NCI-H69 (cell line): ENCODE measurements around the gene CRABP1.

Source experiments
- DNase-seq: peaks from one replicate; lab custom pipeline; 2025; lab: John Stamatoyannopoulos, UW

CRABP1 gene

DNA sequence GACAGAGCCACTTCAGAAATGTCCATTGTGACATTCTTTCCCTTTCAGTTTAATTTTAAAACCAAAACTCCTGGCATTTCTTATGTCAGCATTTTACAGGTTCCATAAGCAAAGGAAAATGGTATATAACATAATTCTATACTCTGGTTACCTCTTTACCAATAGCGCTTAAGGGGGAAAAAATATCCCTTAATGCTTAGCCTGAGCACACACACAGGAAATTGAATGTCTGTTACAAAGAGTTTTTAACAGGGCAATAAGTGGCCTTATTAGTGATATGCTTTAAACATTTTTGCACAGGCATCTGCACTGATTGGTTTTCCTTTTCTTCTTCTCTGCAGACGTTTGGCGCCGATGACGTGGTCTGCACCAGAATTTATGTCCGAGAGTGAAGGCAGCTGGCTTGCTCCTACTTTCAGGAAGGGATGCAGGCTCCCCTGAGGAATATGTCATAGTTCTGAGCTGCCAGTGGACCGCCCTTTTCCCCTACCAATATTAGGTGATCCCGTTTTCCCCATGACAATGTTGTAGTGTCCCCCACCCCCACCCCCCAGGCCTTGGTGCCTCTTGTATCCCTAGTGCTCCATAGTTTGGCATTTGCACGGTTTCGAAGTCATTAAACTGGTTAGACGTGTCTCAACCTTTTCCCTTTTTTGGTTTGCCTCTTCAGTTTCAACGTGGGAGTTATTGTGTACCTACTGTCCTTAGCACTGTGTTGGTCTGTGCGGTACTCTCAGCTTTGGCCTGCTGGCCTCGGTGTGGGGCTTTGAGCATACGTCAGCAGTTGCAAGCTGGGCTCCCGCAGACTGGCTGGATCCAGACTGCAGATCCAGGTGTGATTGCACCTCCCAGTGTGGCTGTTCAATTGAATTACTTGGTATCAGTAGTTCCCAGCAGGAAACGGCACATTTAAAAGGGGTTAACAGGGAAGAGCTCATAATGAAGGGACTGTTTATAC lies 7.7 kb downstream of the CRABP1 start:
- peak; percentile 85 for DNase-seq

DNA sequence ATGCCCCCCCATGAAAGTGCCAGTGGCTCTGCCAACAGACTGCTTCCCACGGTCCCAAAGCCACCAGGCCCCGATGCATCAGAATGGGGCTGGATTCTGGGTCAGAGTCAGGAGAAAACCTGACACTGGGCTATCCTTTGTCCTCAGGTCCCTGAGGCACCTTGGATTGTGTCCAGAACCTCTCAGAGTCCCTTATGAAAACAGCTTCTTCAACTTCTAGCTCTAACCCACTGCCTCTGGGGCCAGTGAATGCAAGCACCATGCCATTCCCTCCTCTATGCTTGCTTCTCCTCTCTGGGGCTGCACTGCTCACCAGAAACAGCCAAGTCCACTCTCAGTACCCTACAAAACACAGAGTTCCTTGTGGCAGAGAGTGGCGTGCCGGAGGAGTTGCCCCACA lies 9.9 kb downstream of the CRABP1 start:
- DNase-seq: peak; percentile 4

DNA sequence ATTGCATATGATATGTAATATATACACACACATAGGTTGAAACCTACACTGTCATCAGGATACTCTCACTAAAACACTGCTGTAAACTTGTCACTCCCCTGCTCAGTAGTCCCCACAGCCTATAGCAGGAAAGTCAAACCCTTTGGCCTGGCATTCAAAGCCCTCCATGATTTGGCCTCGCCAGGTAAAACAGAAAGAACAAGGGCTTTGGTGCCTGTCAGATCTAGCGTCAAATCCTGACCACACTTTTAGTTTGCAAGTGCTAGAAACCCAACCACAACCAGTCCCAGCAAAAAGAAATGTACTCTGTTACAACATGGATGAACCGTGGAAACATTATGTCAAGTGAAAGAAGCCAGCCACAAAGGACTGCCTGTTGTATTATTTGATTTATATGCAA lies 11.4 kb downstream of the CRABP1 start:
- no peak for DNase-seq

DNA sequence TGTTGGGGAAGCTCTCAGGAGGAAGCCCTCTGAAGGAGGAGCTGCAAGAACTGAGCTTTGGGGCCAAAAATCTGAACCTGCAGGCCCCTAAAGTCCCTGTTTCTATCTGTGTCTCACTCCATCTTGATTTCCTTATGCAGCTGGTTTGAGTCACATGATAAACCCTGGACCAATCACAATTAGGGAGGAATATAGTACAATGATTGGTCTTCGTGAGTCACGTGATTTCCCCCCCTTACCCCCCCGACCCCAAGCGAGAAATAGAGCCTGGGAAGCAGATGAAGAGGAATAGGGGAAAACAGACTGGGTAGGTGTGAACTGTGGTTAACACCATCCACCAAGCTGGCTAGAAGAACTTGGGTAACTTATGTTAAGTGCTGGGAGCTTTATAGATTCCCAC lies 12.9 kb downstream of the CRABP1 start:
- no peak for DNase-seq

DNA sequence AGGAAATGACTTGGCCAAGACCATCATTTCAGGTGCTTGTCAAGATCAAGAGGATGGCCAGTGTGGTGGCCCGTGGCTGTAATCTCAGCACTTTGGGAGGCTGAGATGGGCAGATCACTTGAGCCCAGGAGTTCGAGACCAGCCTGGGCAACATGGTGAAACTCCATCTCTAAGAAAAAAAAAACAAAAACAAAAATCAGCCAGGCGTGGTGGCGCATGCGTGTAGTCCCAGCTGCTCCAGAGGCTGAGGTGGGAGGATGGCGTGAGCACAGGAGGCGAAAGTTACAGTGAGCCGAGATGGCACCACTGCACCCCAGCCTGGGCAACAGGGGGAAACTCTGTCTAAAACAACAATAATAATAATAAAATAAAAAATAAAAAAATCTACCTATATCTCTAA lies 15.0 kb downstream of the CRABP1 start:
- no peak for DNase-seq

DNA sequence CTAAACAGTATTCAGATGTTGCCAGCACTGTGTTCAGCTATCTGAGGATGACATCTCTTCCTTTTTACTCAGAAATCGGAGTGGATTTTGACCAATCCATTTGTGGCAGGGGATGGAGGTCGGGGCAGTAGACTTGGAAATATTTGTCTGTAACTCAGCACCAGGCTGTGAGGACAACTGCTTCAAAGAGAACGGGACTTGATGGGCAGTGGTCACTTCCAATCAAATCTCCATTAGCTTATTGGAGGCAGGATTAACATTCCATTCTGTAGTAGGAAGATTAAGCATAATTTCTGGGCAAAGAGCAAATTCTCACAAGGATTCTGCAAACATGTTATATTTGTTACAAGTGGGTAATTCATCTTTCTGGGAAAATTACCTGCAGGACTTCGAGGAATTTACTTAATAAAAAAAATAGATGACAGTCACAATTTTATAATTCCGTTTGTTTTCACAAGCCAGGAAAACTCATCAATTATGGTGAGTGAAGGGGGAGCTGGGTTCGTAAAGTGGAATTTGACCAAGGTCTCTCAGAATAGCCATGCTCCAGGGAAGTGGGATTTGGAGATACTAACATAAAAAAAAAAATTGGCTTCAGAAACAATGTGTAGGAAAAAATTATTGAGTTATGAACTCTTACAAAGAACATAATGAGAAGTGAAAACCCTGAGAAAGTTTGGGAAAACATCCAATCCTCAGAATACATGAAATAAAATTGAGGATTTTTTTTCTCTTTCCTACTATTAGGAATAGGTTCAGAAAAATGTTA lies 18.1 kb downstream of the CRABP1 start:
- DNase-seq: no peak

DNA sequence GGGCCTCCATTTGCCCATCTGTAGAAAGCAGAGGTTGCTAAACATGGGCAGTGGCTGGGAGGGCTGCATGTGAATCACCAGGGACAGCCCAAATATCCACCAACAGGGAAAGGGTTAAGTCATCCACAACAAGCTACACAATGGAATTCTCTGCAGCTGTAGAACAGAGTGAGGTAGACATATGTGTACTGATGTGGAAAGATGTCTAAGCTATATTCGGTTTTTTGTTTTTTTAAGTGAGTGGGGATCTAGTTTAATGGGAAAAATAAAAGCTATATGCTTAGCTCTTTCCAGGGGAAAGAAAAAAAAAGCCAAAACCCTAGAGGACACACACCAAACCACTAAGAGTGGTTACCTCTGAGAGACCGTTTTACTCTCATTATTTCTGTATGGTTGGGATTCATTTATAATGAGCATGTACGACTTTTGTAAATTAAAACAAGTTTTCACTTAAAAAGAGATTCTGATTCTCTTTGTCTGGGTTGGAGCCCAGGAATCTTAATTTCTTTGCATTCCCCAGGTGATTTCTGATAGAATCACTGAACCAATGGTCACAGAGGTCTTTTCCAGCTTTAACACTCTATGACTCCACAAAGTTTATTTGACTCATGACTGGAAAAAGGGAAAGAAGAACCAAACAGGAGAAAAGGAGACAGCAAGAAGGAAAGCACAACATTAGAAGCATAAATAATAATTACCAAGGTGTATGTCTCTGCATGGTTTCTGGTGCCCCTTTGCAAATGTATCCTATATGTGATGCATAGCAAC lies 19.1 kb downstream of the CRABP1 start:
- no peak for DNase-seq

DNA sequence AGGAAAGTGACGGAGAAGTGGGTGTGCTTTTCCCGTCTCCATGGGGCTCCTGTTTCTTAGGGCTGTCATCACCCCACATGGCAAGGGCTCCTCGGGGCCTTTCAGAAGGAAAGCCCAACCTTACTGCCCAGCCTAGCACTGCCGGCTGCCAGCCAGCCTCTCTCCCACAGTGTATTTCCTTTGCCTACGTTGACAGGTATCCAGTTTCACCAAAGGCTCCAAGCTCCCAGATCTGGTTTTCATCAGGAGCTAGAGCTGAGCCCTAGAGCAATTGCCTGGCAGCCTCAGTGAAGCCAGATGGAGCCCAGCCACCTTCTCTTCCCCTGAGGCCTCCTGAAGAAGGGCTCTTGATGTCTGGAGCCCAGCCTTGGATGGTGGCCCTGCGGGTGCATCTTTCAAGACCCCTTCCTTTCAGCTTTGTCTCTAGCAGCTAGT lies 20.2 kb downstream of the CRABP1 start:
- peak; percentile 42 for DNase-seq

DNA sequence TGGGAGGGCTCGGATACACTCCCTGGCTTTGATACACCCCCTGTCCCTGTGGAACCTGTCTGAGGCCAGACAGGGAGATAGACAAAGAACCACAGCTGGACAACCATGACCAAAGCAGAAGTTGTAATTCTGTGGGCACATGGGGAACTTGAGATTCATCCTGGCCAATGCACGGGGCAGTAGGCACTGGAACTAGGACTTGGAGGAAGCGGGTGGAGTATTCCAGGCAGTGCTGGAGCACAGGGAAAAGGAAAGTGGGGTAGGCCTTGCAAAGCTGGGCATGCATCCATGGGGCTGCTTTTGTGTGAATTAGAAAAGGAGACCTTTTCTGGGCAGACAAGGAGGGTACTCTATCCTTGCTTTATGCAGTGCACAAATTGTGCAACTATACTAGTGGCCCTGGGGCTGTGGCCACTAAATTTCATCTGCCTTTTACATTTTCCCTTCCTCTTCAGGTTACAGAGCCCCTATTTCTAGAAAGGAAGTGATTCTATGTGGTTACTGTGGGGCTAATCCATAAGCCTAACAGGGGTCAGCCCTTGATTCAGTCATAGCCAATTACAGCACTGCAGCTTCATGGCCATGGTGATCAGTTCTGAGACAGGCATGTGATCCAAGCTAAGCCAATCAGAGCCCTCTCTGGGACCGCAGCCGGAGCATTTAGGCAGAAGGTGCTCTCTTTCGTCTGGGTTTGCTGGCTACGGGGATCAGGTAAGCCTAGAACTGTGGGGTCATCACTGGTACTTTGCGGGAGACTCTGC lies 21.0 kb downstream of the CRABP1 start:
- DNase-seq: no peak

DNA sequence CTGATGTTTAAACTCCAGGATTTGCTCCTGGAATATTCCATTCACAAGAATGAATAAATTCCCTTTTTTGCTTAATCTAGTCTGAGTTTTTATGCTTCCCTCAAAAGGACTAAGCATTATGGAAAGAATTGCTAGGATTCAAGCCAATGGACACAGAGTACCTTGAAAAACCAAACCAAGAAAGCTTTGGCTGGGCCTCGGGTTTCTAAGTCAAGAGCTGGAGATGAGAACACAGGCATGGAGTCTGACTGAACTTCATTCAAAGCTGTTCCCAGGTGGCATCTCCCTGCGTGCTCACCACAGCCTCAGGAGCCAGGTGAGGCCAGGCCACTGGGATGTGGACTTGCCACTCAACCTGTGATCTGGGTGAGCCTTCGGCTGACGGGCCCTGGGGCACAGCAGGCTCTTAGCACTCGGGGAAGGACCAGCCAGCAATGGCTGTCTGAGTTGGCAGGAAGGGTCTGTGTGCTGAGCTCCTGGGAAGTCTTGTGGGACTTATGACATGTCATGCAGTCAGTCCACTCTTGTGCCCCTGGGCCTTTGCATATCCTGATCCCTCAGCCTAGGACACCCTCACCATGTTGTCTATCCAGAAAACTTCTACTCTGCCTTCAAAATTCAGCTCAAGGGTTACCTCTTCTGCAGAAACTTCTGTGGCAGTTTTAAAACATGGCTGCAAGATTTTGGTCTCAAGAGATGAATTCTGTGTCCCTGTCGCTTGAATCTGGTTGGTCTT lies 21.8 kb downstream of the CRABP1 start:
- no peak for DNase-seq

DNA sequence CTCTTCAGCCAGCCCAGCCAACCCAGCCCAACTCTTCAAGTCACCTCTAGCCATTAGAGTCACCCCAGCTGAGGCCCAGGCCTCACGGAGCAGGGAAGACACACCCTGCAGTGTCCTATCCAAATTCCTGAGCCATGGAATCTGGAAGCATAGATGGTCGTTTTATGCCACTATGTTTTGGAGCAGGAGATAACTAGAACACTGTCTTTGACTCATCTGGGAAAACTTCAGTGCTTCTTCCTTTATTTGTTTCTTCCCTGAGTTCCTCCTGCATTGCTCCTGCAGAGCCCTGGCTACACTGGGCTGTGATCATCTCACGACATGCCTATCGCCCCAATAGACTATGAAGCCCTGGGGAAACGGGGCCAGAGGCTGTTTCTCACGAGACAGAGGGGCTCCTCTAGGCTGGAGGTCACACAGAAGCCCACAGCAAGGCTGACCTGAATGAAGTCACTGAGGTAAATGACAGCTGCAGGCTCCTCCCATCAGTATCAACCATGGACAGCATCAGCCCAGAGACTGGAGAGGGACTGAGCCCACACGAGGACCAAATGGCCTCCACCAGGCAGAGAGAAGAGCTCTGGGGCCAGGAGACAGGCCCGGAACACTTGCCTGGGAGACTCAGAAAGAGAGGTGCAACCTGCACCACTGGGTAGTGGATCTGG lies 22.7 kb downstream of the CRABP1 start:
- no peak for DNase-seq

DNA sequence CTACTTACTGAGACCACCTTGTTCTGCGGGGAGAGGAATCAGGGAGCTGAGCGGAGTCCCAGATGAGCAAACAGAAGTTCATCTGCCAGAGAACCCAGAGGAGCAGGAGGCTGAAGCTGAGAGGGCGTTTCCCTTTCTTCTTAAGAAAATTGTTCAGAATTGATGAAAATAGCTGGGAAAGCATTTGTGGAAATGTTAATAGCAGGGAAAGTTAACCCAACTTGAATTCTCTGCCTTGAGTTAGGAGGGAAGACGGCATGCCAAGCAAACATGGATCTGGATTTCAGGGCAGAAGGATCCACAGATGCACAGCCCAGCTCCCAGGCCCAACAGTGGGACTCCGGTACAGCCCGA lies 23.2 kb downstream of the CRABP1 start:
- no peak for DNase-seq

DNA sequence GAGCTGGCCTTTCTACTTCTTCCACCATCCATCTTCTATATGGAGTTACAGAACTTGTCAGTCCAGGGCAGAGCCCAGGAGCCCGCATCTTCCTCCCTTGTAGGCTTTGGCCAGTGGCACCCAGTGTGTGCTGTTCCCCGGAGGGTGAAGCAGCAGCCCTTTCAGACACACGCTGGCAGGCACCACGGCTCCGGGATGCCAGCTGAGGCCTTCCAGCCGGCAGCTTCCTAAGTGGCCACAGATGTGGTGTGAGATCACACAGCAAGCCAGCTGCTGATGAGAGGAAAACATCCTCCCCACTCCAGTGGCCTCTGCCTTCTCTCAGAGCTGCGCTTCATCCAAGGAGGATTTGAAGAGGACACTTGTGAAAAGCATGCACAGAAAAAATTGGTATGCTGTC lies 24.1 kb downstream of the CRABP1 start:
- peak; percentile 39 for DNase-seq

DNA sequence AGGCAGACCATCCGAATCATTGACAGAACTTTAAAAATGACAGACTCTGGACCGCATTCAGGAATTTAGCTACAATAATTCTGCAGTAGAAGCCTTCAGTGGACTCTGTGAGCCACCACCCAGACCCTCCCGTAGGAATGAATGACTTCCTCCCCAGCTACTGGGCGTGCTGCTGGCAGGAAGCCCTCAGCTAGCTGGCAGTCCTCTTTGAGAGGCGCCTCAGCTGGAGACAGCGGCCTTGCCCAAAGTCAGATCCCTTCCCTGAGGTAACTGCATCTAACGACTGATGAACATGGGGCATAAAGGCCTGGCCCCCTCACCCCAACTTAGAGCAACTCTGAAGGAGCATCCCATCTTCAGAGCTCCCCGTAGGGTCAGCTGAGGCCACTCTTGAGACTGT lies 25.8 kb downstream of the CRABP1 start:
- no peak for DNase-seq

DNA sequence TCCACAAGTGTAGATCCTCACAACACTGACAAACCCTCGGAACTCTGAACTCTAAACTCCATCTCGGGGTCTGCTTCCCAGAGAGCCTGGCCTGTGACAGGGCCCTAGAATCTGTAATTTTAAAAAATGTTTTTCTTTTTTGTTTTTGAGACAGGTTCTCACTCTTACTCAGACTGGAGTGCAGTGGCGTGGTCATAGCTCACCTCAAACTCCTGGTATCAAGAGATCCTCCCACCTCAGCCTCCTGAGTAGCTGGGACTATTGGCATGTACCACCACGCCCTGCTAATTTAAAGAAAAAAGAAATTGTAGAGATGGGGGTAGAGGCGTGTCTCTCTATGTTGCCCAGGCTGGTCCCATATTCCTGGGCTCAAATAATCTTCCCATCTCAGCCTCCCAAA lies 26.2 kb downstream of the CRABP1 start:
- no peak for DNase-seq

DNA sequence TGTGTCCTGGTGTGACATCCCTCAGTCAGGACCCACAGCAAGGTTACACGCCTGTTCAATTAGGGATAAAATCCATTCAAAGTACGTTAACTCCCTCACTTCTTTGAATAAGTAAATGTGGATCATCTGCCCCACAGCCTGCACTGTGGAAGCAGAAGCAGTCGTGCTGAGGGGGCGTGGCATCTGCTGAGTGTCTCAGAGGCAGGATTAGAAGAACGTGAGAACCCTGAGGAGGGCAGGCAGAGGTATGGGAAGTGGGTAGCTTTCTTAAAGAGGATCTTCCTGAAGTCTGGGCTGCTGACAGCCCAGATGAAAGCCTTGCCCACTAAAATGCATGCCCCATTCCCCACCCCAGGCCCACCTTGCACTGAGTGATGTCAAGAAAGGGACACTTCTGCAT lies 28.5 kb downstream of the CRABP1 start:
- DNase-seq: no peak

DNA sequence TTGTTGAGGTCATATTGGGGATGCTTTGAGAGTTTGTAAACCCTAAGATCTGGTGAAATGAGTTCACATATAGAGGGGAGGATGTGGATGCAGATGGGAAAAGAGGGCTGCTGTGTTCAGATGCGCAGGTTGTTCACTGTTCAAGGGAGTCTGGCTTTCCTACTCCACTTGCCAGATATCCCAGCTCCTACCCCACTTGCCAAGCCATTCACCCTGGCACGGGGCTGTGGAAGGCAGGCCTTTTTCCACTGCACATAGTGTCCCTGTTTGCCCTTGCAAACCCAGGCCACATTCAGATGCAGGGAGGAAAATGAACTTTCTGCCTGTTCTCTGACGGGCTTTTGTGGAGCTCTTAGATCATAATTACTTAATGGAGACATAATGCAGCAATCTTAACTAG lies 29.0 kb downstream of the CRABP1 start:
- DNase-seq: no peak

DNA sequence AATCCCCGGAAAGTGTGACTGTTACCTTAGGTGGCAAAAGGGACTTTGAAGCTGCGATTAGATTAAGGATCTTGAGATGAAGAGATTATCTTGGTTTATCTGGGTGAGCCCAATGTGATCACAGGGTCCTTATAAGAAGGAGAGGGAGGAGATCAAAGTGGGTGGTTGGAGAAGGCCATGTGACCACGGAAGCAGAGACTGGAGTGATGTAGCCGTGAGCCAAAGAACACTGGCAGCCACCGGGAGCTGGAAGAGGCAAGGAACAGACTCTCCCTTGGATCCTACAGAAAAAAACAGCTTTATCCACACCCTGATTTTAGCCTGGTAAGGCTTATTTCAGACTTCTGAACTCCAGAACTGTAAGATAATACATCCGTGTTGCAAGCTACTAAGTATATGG lies 29.9 kb downstream of the CRABP1 start:
- DNase-seq: no peak

DNA sequence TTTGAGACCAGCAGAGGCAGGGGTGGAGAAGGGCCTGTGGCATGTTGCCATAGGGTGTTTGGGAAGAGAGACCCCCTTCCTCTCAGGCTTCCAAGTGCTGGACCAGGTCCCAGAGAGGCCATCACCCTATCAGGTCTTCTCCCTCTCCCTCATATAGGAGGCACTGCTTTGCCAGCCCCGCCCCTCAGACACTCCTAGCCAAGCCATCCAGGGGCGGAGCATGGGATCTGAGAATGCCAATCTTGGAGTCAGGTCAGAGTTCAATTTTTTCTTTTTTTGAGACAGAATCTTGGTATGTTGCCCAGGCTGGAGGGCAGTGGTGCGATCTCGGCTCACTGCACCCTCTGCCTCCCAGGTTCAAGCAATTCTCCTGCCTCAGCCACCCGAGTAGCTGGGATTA lies 32.7 kb downstream of the CRABP1 start:
- peak; percentile 27 for DNase-seq
